Stimulated activated CD4-positive, alpha-beta T cell treated with anti-CD3 and anti-CD28 coated beads, Interleukin-4, amount 100 ng/mL, for 1 hour (primary cell): ENCODE data around the gene NXPH1.

ENCODE experiments used
- DNase-seq: peaks from one replicate; pipeline ENCODE4 v3.0.0-alpha.2; 2020

NXPH1 gene

DNA sequence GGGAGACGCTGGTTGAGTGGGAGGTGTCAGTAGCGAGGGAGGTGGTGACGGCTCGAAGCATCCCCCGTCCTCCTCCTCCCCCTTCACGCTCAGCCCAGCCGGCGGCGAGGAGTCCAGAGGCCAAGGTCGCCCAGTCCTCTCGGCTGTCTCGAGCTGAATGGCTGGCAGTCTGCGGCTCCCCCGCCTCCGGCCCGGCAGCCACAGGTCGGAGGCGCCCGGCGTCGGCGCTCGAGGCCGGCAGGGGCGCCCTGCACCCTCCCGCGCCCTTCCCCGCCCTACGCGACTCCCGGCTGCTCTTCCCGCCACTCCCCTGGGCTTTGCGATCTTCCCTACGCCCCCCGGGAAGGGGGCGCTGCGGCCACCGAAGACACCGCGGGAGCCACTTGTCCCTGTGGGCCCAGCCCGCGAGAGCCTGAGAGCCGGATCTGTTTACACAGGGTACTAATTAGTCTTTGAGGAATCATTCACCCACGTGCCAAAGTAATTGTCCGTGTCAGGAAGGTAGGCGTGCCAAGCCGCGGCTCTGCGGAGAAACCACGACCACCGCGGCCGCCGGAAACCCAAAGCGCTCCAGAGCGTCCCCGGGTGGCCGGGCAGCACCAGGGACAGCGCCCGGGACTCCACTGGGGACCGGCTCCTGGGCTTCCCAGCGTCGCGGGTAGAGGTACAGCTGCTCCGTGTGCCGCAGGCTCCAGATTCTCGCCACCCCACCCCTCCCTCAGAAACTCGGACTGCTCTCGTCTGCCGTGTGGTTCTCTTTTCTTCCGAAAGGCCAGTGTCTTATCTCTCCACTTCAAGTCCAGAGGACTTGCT is at the start of gene NXPH1:
Gene NXPH1, plus strand, starts transcription at position 133 of the 813 bp plus-strand sequence.
- DNase-seq: no peak

DNA sequence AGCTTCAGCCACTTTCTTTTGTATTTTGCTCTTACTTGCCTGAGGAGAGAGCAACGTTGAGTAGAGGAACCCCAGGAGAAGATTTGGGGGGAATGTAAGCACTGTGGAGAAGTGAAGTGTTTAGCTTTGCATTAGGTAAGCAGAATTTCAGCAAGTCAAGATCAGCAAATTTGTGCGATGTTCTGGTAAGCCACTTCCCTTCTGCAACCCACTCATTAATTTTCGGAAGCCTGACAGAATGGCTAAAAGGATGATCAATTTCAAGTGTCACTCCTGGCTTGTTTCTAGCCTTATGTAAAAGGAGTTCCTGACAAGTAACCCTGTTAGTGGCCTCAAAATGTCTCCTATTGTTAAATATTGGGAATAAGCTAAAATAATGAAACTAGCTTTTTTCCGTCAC is 48.5 kb upstream of the NXPH1 start:
- DNase-seq: no peak

DNA sequence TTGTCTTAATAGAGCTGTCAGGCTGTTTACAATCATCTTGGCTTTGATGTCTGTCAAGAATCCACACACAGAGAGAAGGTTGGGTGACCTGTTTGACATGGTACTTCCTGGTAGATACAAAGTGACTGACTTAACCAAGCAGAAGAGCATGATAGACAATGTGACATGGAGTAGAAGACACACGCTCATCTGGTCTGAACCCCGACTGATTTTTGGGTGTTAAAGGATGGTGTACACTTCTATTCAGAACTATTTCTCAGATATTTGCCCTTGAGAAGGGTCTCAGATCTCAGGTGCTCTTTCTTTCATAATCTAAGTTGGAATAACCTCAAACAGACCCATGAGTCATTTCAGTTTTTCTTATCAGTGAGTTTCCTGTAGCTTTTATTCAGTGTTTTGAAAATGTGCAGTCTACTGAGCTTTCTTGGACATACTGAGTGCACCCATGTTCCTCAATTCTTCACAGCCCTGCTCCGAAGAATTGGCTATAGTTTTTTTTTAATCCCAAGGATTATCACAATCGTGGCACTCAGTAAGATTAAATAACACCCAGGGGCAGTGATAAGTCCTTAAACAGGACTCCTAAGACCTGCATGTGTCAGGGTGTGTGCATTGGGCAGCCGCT is 46.4 kb upstream of the NXPH1 start:
- no peak for DNase-seq

DNA sequence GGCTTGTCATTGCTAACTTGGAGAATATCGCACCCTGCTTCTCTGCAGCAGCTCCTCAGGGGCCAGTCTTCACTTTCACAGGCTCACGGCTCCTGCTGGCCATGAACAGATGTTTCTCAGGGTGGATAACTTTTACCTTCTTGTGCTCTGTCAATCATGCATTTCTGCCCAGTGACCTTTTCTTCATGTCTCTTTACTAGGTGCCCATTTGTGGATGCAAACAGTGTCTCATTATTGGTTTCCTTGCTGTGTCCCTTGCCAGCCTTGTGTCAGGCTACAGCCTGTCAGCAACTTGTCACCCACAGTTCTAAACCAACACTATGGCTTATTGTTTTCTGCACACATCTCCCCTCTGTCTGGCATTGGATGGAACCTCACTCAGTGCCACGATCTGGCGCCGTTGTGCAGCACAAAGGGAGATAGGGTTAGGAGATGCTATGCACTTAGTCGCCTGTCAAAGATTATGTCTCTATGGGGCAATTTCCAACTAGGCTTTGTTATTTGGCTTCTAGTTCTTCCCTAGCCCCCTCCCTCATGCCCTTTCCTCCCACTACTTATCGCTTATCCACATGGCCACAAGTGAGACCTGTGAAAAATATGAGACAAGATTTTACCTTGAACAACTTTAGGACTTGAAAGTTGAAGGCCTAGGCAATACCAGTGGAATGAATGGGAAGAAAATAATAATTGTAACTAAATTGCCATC is 45.7 kb upstream of the NXPH1 start:
- DNase-seq: no peak

DNA sequence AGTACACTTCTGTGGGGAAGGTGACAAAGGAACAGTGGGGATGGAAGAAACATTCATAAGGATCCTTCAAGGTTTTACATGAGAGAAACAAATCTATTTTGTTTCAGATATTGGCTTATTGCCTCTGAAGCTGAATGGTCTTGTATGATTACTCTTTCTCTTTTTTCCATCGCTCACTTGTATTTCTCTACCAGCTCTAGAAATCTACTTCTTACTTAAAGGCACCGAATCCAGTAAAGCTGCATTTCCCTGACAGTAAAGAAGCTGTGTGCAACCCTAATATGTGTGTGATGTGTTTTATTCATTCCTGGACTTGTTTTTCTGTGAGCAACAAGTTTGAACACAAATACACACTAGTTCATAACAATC is 45.2 kb upstream of the NXPH1 start:
- no peak for DNase-seq

DNA sequence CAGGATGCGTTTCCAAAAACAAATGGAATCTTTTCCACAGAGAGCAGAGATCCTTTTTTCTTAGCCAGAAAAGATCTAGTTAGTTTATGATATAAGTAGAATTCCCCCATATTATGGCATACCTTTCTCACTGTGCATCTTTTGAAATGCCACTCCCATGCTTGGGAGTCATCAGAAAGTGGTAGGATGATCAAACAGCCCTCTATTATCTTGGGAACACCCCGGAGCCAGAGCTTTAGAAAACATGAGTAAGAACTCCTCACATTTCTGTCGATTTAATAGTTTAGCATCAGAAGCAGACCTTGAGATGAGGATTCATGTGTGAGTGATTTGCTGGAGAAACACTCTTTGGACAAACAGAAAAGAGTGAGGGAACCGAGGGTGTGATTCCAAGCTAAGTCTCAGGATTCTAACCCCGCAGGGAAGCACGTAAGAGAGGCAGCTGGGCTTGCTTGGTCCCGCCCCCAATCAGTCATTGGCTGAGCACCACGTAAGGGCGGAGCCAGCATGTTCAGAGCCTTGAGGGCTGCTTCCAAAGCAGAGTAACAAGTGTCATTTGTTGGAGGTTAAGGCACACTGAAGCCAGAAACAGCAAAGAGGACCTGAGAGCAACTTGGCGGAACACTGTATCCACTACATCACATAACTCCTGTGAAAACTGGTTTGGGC is 43.7 kb upstream of the NXPH1 start:
- DNase-seq: no peak

DNA sequence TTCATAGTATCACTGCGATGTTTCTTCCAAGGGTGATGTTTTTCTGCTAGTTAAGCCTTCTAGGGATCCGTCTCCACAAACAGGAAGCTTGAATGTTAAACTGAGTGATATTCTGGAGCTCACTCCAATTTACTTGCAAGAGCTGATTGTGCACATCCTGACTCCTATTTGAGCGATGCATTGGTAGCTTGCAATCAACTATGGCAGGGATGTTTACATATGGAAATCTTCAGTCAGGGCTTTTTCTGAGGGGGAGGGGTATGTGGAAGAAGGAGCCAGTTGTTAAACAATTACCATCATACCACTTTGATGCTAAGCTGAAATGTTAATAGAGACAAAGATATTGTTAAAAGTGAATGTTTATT is 43.2 kb upstream of the NXPH1 start:
- no peak for DNase-seq

DNA sequence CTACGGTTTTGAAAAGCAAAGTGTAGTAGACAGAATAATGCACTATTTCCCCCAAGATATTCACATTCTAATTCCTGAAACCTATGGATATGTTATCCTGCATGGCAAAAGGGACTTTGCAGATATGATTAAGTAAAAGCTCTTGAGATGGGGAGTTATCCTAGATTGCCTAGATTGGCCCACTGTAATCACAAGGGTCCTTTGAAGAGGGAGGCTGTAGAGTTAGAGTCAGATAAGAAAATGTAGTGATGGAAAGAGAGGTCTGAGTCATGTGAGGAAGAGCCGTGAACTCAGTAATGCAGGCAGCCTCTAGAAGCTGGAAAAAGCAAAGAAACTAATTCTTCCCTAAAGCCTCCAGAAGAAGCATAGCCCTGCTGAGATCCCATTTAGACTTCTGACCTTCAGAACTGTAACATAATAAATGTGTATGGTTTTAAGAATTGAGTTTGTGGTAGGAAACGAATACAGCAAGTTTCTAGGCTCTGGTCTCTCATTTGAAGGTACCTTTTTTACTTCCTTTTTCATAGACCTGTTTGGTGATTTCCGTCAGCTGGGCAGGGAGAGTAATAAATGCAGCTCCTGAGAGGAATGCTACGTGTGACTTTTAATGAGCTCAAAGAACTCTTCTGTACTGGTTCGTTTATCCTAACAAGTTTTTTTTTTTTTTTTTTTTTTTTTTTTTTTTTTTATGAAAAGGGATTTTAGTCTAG is 41.9 kb upstream of the NXPH1 start:
- DNase-seq: no peak

DNA sequence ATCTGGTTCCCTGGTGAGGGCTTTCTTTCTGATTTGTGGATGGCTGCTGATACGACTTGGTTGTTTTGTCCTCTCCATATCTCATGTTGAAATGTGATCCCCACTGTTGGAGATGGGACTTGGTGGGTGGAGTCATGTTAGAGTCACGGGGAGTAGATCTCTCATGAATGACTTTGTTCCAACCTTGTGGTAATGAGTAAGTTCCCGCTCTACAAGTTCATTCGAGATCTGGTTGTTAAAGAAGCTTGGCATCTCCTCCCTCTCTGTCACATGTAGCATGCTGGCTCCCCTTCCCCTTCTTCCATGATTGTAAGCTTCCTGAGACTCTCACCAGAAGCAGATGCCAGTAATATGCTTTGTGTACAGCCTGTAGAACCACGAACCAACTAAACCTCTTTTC is 37.1 kb upstream of the NXPH1 start:
- DNase-seq: no peak

DNA sequence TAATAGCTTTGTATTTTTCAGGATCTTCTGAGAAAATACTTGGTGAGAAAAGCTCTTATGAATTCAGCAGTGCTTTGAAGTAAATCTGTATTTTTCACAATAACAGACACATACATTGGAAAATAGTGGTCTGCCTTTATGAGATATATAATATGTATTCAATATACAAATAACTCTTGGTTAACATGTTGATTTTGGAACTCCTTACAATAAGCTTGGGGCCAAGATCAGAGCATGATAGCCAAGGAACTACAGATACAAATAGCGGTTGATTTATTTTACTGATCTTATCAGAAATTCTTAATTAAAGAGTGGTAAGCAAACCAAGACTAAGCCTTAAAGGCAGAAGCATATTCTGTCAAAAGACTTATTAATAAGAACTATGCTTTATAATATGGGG is 24.5 kb upstream of the NXPH1 start:
- DNase-seq: no peak

DNA sequence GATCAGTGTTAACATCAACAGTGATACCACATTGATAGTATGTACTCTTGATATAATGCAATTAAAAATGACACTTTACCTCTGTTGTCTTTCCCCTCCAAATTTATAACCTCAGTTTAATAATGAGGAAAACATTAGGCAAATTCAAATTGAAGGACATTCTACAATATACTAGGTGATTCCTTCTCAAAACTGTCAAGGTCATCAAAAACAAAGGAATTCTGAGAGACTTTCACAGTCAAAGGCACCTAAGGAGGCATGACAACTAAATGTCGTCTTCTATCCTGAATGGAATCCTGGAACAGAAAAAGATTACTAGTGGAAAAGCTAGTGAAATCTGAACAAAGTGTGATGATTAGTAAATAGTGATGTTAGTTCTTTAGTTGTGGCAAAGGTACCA is 22.3 kb upstream of the NXPH1 start:
- DNase-seq: no peak

DNA sequence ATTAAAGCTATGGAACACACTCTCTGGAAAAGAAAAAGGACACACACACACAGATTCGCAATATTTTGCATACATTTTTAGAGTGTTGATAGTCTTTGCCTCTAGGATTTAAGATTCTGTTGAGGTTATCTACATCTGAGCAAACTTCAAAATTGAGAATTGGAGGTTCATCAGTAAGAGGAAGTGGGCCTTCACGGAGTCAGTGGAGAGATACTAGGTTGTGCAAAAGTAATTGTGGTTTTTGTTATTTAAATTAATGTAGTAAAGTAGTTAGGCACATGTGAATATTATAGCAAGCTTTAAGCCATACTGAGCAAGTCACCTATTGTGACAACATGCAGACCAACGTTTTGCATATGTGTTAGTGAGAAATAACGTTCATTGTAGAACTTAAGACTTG is 19.8 kb upstream of the NXPH1 start:
- DNase-seq: no peak

DNA sequence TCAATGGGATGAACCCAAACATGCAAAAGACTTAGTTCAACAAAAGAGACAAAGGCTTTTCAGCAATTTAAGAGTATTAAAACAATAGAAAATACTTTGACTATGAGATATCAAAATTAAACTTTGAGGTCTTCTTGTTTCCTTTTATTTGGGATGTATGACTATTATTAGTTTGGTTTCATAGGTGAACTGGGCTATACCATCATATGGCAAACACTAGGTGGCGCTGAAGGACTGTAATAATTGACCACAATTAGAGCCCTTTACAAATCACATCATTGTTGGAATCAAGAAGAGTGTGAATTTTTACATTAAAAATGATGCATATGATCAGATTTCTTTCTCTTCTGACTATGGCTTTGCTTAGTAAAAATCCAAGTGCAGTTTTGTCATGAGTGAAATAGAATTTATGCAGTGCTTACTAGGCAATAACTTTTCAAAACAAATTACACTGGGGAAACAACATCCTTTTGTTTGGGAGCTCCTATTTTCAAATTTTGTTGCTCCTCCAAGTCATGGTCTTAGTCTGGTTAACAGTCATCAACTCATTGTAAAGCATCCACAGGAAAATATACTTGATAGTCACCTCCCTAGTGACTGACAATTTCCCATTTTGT is 14.7 kb upstream of the NXPH1 start:
- DNase-seq: peak; percentile 24

DNA sequence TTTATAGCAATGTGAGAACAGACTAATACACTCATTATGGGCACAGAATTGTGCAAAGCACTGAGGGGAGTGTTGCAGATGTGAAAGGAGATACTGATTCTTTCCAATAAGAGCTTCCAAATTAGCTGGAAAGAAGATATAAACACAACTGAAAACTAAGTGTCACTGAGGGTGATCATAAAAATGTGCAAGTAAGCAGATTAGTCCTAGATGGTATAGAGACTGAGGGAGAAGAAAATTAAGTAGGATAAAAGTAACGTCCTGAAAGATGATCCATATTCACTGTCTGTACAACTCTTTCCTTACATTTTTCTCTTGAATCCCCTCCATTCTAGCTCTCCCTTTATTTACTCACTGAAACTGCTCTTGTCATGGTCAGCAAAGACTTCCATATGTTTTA is 11.2 kb upstream of the NXPH1 start:
- DNase-seq: no peak

DNA sequence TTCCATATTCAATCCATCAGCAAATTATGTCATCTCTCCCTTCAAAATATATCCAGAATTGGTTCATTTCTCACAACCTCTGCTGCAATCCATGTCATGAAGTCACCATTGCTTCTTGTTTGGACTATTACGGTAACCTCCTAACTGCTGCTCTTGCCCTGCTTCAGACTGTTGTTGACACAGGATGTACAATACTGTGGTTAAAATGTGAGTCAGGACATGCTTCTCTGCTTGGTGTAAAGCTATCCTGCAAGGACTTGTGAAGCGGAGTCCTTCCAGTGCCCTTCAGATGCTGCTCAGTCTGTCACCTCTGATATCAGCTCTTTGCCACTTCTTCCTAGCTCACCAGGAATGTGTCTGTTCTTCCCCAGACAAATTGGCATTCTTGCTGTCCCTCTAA is 10.4 kb upstream of the NXPH1 start:
- DNase-seq: no peak

DNA sequence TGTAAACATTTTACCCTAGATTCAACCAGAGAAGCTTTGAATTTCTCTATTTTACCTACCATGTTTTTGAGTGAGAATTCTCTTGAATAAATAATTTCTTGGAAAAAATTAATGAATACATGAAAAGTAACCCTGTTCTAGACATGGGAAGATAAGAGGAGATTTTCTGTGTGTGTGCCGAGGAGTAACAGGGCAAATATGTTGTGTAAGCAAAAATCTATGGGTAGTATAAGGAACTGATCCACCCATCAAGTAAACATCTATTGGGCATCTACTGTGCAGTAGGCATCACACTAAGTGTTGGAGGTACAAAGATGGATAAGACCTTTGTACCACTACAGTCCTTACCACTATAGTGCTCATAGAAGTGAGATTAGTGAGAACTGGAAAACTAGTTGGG is 8.2 kb upstream of the NXPH1 start:
- no peak for DNase-seq

DNA sequence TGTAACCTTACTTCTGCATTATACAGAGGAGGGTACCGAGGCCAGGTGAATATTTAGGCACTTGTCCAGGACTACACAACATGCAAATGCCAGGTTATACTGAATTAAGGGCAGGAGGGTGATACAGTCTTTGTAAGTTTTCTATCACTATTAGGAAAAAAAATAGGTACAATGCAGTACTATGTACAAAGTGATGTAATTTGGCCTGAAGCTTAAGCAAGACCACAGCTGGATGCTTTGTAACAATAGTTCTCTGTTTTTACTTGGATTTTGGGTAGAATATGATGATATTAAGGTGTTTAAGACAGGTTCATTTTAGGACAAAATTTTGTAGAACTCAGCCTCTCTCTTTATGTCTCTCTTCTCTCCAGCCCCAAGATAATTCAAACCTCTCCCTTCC is 2.8 kb upstream of the NXPH1 start:
- no peak for DNase-seq

DNA sequence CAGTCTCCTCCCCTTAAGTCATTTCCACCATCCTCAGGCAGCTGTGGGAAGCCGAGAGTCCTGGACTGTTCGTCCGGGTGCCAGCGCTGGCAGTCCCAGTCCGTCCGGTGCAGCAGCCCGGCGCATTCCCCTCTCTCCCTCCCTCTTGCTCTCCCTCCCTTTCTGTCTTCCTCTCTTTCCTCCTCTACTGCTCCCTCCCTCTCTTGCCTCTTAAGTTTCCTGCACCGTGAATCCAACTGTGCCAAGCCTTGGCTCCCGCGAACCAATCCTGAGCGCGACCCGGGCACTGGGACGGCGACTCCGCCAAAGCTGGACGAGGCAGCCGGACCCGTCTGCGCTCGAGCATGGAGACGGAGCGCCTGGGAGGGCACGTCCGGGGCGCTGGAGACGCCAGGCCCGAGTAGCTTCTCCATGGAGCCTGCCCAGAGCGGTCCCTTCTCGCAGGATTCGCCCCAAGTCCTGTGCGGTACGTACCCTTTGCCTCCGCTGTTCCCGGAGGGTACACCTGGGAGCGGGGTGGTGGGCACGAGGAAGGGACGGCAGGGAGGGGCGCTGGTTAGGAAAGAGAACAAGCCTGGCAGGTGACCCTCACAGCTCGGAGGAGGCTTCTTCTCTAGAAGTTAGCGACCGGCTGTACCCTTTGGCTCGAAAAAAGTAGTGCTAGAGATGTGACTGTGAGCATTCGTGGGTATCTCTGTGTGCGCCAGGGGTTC is 1.0 kb downstream of the NXPH1 start:
- no peak for DNase-seq

DNA sequence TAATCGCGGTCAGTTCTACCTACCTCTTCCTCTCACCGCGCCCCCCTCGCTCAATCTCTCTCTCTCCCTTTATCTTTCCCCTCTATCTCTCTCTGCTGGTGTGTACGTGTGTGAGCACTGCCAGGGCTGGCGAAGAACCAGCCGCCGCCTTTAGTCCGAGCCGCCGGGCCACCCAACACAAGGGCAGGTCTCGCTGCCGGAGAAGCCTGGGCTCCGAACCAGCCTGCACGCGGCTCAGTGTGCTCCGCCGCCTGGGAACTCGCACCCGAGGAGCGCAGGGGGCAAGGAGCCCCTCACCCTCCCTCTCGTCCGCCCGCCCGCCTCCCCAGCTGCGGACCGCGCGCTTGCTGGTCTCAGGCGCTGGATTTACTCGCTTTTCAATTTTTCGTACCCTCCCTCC is 1.7 kb downstream of the NXPH1 start:
- DNase-seq: no peak

DNA sequence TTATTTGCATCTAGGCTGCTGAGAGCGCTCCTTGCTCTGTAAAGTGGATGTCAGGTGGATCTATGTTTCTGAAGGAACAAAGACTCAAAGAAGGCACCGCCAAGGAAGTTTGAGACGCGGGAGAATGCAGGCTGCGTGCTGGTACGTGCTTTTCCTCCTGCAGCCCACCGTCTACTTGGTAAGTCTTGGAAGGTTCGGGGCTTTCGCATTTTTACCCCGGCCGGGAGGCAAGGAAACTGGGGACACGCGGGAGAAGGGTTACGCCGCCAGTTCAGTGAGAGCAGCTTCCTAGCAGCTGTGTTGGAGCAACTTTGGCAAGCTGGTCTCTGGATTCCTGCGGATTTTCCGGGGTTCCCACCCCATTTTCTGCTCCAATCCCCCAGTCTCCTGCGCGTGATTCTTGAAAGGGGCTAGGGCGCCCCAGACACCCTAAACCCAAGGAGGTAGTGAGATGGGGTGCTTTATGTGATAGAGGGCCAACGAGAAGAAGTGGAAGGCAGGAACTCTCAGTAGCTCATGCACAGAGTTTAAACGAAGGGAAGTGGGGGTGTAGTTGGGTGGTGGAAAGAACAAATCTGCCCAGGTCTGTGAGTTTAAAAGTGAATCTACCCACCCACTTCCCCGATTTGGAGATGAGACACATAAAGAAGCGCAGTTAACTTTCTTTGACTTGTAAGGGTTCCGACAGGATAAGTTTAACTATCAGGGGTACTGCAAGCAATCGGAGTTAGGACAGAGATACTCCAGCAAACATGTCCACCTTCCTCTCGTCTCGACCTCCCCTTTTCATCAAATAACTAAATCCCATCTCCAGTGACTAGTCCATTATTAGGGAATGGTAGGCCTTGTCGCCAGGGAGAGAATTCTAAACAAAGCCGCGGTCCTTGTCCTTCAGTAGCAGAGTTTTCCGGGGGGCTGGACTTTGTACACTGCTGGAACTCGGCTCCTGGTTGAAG is 2.5 kb downstream of the NXPH1 start:
- no peak for DNase-seq

DNA sequence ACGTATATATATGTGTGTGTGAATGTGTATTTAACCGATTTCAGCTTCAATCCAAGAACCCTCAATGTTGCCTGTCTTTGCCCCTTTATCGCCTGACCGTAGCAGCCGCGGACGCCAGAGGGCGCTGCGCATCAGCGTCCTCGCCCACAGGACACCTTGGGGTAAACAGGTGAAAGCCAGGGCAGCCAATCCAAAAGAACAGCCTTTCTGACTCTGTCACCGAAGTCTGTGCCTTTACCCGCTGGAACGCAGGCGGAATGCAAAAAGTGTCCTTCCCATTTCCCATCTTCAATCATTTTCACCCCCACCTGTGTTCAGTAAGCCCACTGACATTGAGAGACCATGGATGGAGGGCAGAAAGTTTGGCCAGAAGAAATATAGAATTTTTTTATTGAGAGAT is 3.6 kb downstream of the NXPH1 start:
- peak; percentile 41 for DNase-seq
